Lower leg skin (tissue), 4 donors: ENCODE results near the gene RFNG. TPM values are rescaled to one million over a fixed set of nuclear protein-coding genes. Genes with fewer than 3 reads are reported as not detected.

ENCODE experiments used
- DNase-seq, 2 donors: peaks; one replicate each; pipeline ENCODE4 v3.0.0-alpha.2; 2019; ENCODE audit warnings: low spot score in 2 of 2
- H3K4me3 ChIP-seq: fragments of 200-600 bp; sonication (generic); 2 replicates; pipeline ENCODE4 v1.5.1; 2017; ENCODE audit warnings: mild to moderate bottlenecking, low read depth; ENCODE audit not compliant: poor library complexity, severe bottlenecking
- CTCF ChIP-seq, 3 donors: fragments of 450-650 bp; IDR thresholded peaks; one replicate each; pipeline ENCODE4 v1.5.1; 2016; ENCODE audit warnings: antibody characterized with exemption in 3 of 3, mild to moderate bottlenecking in 3 of 3, moderate library complexity in 2 of 3
- POLR2A ChIP-seq, 2 donors: fragments of 450-650 bp; IDR thresholded peaks; one replicate each; pipeline ENCODE4 v1.6.1; 2016 to 2017; ENCODE audit warnings: antibody characterized with exemption in 2 of 2, mild to moderate bottlenecking in 1 of 2, moderate library complexity in 1 of 2
- WGBS, 2 donors: methylation state at CpG; one replicate each; pipeline ENCODE4 v1.1.5; 2018; 5-methylcytosine and 5-hydroxymethylcytosine counted together
- intact Hi-C: fragments of 100-400 bp; cut with DNase I; formaldehyde crosslinking; loops from one replicate; pipeline ENCODE4 v1.15.0; 2023; ENCODE audit warnings: low total_unique reads
- total RNA-seq, 4 donors: library from RNA; depleted of rRNA; stranded (reverse); fragments of >200 nt; gene quantifications; one replicate each; pipeline ENCODE4 v1.1.0, GENCODE V29; 2016

RFNG gene
- total RNA-seq, 4 donors from 2014 or later = 44.8 to 83.7 (median 50.9) TPM

GRCh38 chr17:82035956-82036633 lies 15.5 kb downstream of the RFNG start:
- TF ChIP-seq POLR2A (IDR thresholded peaks at IDR 0.05) (no peak), CTCF (IDR thresholded peaks at IDR 0.05) (no peak)
- intact Hi-C loops = no loop called here
- 74 to 81% methylated on average over 13 to 17 of the region's 20 CpGs for whole genome bisulfite sequencing, 2 donors
- H3K4me3 ChIP-seq = no peak overlapping the region
- DNase-seq = no peak

- intact Hi-C loops = no loop called here
- WGBS, 2 donors = 85 to 91% methylated on average over 8 of the region's 8 CpGs
- no peak for TF ChIP-seq POLR2A (IDR thresholded peaks at IDR 0.05)
- no peak for TF ChIP-seq CTCF (IDR thresholded peaks at IDR 0.05)
- no peak overlapping the region for H3K4me3 ChIP-seq
- DNase-seq = no peak
Measured at GRCh38 chr17:82035488-82035887, 16.1 kb downstream of the RFNG start.

- intact Hi-C loops = loop anchor here (5.0 kb wide), 1 partner anchor 328 kb away; no protein-coding TSS in a partner anchor
- TF ChIP-seq CTCF (IDR thresholded peaks at IDR 0.05) (no peak), POLR2A (IDR thresholded peaks at IDR 0.05) (no peak)
- DNase-seq = no peak
- no peak overlapping the region for H3K4me3 ChIP-seq
- 77% methylated on average over 21 to 23 of the region's 23 CpGs for WGBS, 2 donors
Measured at GRCh38 chr17:82034371-82035011, 17.1 kb downstream of the RFNG start.

- no peak overlapping the region for H3K4me3 ChIP-seq
Measured at GRCh38 chr17:82033359-82034085, 18.1 kb downstream of the RFNG start.

More at GRCh38 chr17:82033359-82034085, 18.1 kb downstream of the RFNG start:
- intact Hi-C loops = loop anchor here (5.0 kb wide), 1 partner anchor 329 kb away; no protein-coding TSS in a partner anchor
- WGBS, 2 donors = 78% methylated on average over 13 to 37 of the region's 38 CpGs
- TF ChIP-seq CTCF (IDR thresholded peaks at IDR 0.05) = no peak
- DNase-seq = no peak
